CD4-positive, alpha-beta memory T cell (primary cell): Measurements from ENCODE around the gene RAB27A. TPM values are rescaled to one million over a fixed set of nuclear protein-coding genes. Genes with fewer than 3 reads are reported as not detected.

Source experiments
- CTCF ChIA-PET: fragments of 350-600 bp; sonication (Branson Sonifier 250); formaldehyde crosslinking; loops from one replicate; lab custom pipeline; 2021; ENCODE audit warnings: inconsistent platforms; ENCODE audit not compliant: partially characterized antibody; lab: Charles Lee
- POLR2A ChIA-PET: fragments of 350-600 bp; sonication (Branson Sonifier 250); formaldehyde crosslinking; loops from one replicate; lab custom pipeline; 2021; ENCODE audit not compliant: partially characterized antibody; lab: Charles Lee
- DNase-seq, 5 donors: peaks; one replicate each; pipeline versions ENCODE4 v3.0.0 to v3.0.0-alpha.2; 2020 to 2022; ENCODE audit warnings: mixed read lengths in 1 of 5
- H3K27ac ChIP-seq: one replicate; pipeline ENCODE4 v1.7.0; 2013; ENCODE audit warnings: low read depth, low read length
- H3K27me3 ChIP-seq: 2 replicates; pipeline ENCODE4 v1.7.0; 2013; ENCODE audit warnings: mild to moderate bottlenecking, low read length, moderate library complexity; ENCODE audit not compliant: insufficient read depth
- H3K36me3 ChIP-seq: 2 replicates; pipeline ENCODE4 v1.7.0; 2013; ENCODE audit warnings: mild to moderate bottlenecking, low read length, moderate library complexity; ENCODE audit not compliant: insufficient read depth
- H3K4me1 ChIP-seq: 2 replicates; pipeline ENCODE4 v1.7.0; 2013; ENCODE audit warnings: mild to moderate bottlenecking, low read length, moderate library complexity; ENCODE audit not compliant: insufficient read depth
- H3K4me3 ChIP-seq, 2 donors: one replicate each; pipeline ENCODE4 v1.7.0; 2013; ENCODE audit warnings: low read length in 2 of 2, mild to moderate bottlenecking in 1 of 2
- H3K9me3 ChIP-seq, 2 donors: one replicate each; pipeline ENCODE4 v1.7.0; 2013; ENCODE audit warnings: low read length in 2 of 2, control low read depth in 1 of 2; ENCODE audit not compliant: control insufficient read depth in 1 of 2
- H3K27ac Mint-ChIP-seq, 7 donors: one replicate each; pipeline ENCODE4 v1.8.0; 2020 to 2021; ENCODE audit warnings: mixed read lengths in 7 of 7, mild to moderate bottlenecking in 6 of 7, inconsistent platforms in 3 of 7, moderate library complexity in 3 of 7
- H3K27me3 Mint-ChIP-seq, 2 donors: one replicate each; pipeline ENCODE4 v1.8.0; 2020 to 2021; ENCODE audit warnings: mixed read lengths in 2 of 2
- H3K36me3 Mint-ChIP-seq, 2 donors: one replicate each; pipeline ENCODE4 v1.8.0; 2020 to 2021; ENCODE audit warnings: mixed read lengths in 2 of 2, inconsistent platforms in 1 of 2, mild to moderate bottlenecking in 1 of 2
- H3K4me1 Mint-ChIP-seq, 4 donors: one replicate each; pipeline ENCODE4 v1.8.0; 2020 to 2021; ENCODE audit warnings: mixed read lengths in 4 of 4, mild to moderate bottlenecking in 1 of 4
- H3K4me3 Mint-ChIP-seq, 8 donors: one replicate each; pipeline ENCODE4 v1.8.0; 2020 to 2021; ENCODE audit warnings: mixed read lengths in 8 of 8, mild to moderate bottlenecking in 7 of 8, moderate library complexity in 6 of 8, inconsistent platforms in 3 of 8
- H3K9me3 Mint-ChIP-seq, 8 donors: one replicate each; pipeline ENCODE4 v1.8.0; 2020 to 2021; ENCODE audit warnings: mixed read lengths in 8 of 8, mild to moderate bottlenecking in 5 of 8, inconsistent platforms in 3 of 8, moderate library complexity in 1 of 8
- intact Hi-C: fragments of 100-400 bp; cut with micrococcal nuclease; formaldehyde crosslinking; loops from one replicate; pipeline ENCODE4 v1.15.1; 2023
- polyA plus RNA-seq, 2 donors: library from polyadenylated mRNA; unstranded; fragments of 300-500 nt; fragmentation: Illumina TruSeq; gene quantifications; one replicate each; pipeline ENCODE4 v1.2.3, GENCODE V29; 2021
- total RNA-seq, 2 experiments: library from RNA; stranded (reverse); gene quantifications; one replicate each; pipeline ENCODE4 v1.2.3, GENCODE V29; 2021

RAB27A gene
- total and polyA plus RNA-seq, 4 experiments from 2014 or later: 44.6 to 55.7 (median 52.3) TPM

DNA sequence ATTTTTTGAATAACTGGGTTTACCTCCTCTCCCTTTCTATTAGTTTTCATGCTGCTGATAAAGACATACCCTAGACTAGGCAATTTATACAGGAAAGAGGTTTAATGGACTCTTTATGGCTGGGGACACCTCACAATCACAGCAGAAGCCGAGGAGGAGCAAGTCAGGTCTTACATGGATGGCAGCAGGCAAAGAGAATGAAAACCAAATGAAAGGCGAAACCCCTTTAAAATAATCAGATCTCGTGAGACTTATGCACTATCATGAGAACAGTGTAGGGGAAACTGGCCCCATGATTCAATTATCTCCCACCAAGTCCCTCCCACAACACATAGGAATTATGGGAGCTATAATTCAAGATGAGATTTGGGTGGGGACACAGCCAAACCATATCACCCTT, 90.9 kb downstream of the RAB27A start:
- Mint-ChIP-seq H3K36me3 (peaks cover 0 to 14% of the 10 kb centered on the region in 2 donors), H3K4me1 (peaks cover 0 to 6% (median 3%) of the 10 kb centered on the region in 4 donors), H3K9me3 (peaks cover 0 to 4% (median 0%) of the 10 kb centered on the region in 8 donors), H3K4me3 (peak overlapping the region in 6 of 8 donors; percentile 9 to 58 (median 37)), H3K27me3 (no peaks in the 10 kb centered on the region), H3K27ac (peak overlapping the region in 5 of 7 donors; percentile 29 to 83 (median 82))
- intact Hi-C loops: loop anchor here (5.0 kb wide), 1 partner anchor 239 kb away; no protein-coding TSS in a partner anchor
- Histone ChIP-seq H3K27ac (no peak overlapping the region), H3K36me3 (no peaks in the 10 kb centered on the region), H3K9me3 (no peaks in the 10 kb centered on the region), H3K4me3 (no peak overlapping the region), H3K4me1 (peaks cover 33% of the 10 kb centered on the region), H3K27me3 (no peaks in the 10 kb centered on the region)
- ChIA-PET POLR2A (interaction anchor here (3.9 kb wide), 1 partner anchor 120 kb away, joined by 48 read pairs; the partner anchor contains the start of genes PIGB and PIGBOS1), CTCF (interaction anchor here (2.8 kb wide), 1 partner anchor 120 kb away, joined by 14 read pairs; the partner anchor contains the start of genes PIGB and PIGBOS1)
- no peak for DNase-seq

DNA sequence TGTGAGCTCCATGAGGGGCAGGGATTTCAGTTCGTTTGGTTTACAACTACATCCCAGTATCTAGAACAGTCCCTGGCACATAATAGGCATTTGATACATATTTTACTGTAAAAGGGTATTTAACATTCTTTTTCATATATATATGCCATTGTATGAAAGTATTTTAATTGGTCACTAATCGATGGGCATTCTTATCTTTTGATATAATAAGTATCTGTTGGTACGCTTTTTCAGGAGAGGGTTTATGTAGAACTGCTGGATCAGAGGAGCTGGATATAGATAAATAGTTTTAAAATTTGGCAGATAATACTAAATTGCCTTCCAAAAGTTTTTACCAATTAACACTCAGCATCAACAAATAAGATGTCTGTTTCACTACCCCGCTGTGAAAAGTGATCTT, 91.9 kb downstream of the RAB27A start:
- ChIA-PET POLR2A (interaction anchor here (0.7 to 3.9 kb wide), 16 partner anchors 10 to 1047 kb away, joined by 3 to 48 read pairs (median 6); partner anchors contain the start of genes CCPG1, PIERCE2, PIGB and PIGBOS1), CTCF (interaction anchor here (0.7 to 2.8 kb wide), 9 partner anchors 9 to 242 kb away, joined by 3 to 17 read pairs (median 6); partner anchors contain the start of genes CCPG1, PIERCE2, PIGB and PIGBOS1)
- Mint-ChIP-seq H3K4me3 (no peak overlapping the region), H3K9me3 (peaks cover 0 to 4% (median 0%) of the 10 kb centered on the region in 8 donors), H3K36me3 (peaks cover 0 to 13% of the 10 kb centered on the region in 2 donors), H3K27me3 (no peaks in the 10 kb centered on the region), H3K27ac (no peak overlapping the region), H3K4me1 (peaks cover 0 to 13% (median 9%) of the 10 kb centered on the region in 4 donors)
- Histone ChIP-seq H3K4me3 (peak overlapping the region; percentile 90 to 97), H3K4me1 (peaks cover 40% of the 10 kb centered on the region), H3K9me3 (no peaks in the 10 kb centered on the region), H3K27ac (peak overlapping the region; percentile 87), H3K27me3 (no peaks in the 10 kb centered on the region), H3K36me3 (no peaks in the 10 kb centered on the region)
- intact Hi-C loops: loop anchor here (1.0 to 5.0 kb wide), 6 partner anchors 20 to 1047 kb away; partner anchors contain the start of genes CCPG1, PIERCE2, PIGB and PIGBOS1
- DNase-seq: no peak

DNA sequence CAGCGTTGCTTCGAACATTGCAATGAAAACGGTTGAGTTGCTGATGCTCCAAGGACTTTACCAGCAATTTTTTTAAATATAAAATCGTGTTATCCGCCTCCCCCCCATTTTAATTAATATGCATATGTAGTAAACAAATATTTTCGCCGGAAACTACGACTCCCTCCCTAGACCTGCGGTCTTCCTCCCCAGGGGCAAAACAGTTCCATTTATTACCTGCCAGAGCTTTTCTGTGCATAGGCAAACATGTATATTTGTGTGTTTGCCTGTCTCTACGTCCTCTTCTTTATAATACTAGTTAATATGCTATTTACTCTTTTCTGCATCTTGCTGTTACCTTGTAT, 92.3 kb downstream of the RAB27A start:
- DNase-seq: peak in 1 of 5 donors; percentile 45
- intact Hi-C loops: loop anchor here (1.0 to 5.0 kb wide), 6 partner anchors 20 to 1047 kb away; partner anchors contain the start of genes CCPG1, PIERCE2, PIGB and PIGBOS1
- Histone ChIP-seq H3K4me3 (peak overlapping the region; percentile 90 to 97), H3K36me3 (peaks cover 3% of the 10 kb centered on the region), H3K4me1 (peaks cover 40% of the 10 kb centered on the region), H3K27me3 (no peaks in the 10 kb centered on the region), H3K27ac (peak overlapping the region; percentile 87), H3K9me3 (no peaks in the 10 kb centered on the region)
- ChIA-PET POLR2A (interaction anchor here (0.7 to 3.9 kb wide), 26 partner anchors 8 to 1047 kb away, joined by 3 to 48 read pairs (median 6); partner anchors contain the start of genes CCPG1, PIERCE2, PIGB and PIGBOS1), CTCF (interaction anchor here (0.9 to 2.8 kb wide), 8 partner anchors 14 to 242 kb away, joined by 3 to 17 read pairs (median 6); partner anchors contain the start of genes CCPG1, PIERCE2, PIGB and PIGBOS1)
- H3K27ac Mint-ChIP-seq: no peak overlapping the region
- peaks cover 0 to 4% (median 0%) of the 10 kb centered on the region in 8 donors for H3K9me3 Mint-ChIP-seq
- no peaks in the 10 kb centered on the region for H3K27me3 Mint-ChIP-seq
- peaks cover 4 to 14% (median 10%) of the 10 kb centered on the region in 4 donors for H3K4me1 Mint-ChIP-seq
- no peak overlapping the region for H3K4me3 Mint-ChIP-seq
- peaks cover 0 to 17% of the 10 kb centered on the region in 2 donors for H3K36me3 Mint-ChIP-seq

DNA sequence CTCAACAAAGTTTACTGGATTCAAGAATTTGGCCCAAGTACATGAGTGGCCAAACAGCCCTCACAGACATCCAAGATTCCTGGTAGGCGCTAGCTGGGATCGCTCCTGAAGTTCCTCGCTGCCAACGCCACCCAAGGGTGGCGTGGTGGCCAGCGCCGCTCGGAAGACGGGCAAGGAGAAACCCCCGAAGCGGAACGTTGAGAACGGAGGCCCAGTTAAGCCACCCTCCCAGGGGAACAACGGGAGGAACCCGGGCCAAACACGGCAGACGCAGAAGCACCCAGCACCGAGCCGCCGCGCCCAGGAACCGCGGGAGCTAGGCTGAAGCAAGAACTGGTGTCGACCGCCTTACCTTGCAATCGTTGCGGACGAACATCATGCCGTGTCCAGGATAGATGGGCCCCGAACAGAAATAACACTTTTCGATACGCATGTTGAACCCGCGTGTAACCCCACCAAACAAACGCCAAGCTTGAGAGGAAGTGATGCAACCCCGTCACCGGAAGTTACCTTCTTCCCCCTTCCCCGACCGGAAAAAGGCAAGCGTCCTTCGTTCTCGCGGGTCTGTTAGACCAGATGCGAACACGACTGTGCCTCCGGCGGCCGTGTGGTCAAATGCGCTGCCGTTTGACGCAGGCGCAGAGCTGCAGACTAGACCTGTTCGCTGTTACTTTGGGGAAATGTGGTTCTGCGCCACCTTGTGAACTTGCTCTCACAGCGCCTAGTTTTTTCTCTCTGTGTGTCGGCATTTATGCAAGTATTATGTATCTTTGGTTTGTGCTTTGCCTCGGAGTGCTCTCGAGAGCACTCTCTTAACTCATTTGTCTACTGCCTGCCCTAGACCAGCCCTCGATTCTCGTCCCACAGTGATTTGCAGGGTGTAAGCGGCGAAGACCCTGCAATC, 92.9 kb downstream of the RAB27A start, which contains the start of gene RSL24D1:
Gene RSL24D1, minus strand, starts transcription at position 484 of the 904 bp plus-strand sequence. Its CDS starts 51 bp downstream, at position 433.
- ChIA-PET POLR2A (interaction anchor here (0.6 to 3.9 kb wide), 29 partner anchors 8 to 1048 kb away, joined by 3 to 48 read pairs (median 5); partner anchors contain the start of genes CCPG1, PIERCE2, PIGB and PIGBOS1), CTCF (interaction anchor here (1.5 to 2.8 kb wide), 7 partner anchors 21 to 243 kb away, joined by 3 to 17 read pairs (median 7); partner anchors contain the start of genes CCPG1, PIERCE2, PIGB and PIGBOS1)
- Histone ChIP-seq H3K9me3 (no peaks in the 10 kb centered on the region), H3K4me1 (peaks cover 40% of the 10 kb centered on the region), H3K4me3 (peak within 1 kb of the TSS; percentile 90 to 97), H3K27me3 (no peaks in the 10 kb centered on the region), H3K36me3 (peaks cover 9% of the 10 kb centered on the region), H3K27ac (peak within 1 kb of the TSS; percentile 87)
- DNase-seq: peak; percentile 94 to 98 (median 97)
- intact Hi-C loops: loop anchor here (1.0 to 5.0 kb wide), 6 partner anchors 21 to 1048 kb away; partner anchors contain the start of genes CCPG1, PIERCE2, PIGB and PIGBOS1
- Mint-ChIP-seq H3K4me3 (no peak within 1 kb of the TSS), H3K9me3 (peaks cover 0 to 4% (median 0%) of the 10 kb centered on the region in 8 donors), H3K27ac (no peak within 1 kb of the TSS), H3K36me3 (peaks cover 4 to 20% of the 10 kb centered on the region in 2 donors), H3K4me1 (peaks cover 10 to 17% (median 13%) of the 10 kb centered on the region in 4 donors), H3K27me3 (no peaks in the 10 kb centered on the region)

DNA sequence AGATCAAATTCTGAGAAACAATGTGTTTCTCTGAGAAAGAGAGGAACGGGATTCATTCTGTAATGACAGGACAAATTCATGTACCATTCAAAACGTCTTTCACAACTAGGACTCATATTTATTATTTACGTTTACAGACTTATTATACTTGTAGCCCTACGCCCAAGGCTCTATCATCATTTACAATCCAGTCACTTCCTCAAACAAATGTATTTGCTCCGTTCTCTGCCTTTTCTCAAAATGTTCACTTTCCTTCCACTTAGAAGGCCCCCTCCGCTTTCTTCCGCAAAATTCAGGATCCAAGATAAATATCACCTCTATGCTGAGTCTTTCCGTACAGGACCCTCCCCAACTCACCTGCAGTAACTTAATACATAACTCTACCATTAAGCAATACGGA, 93.6 kb downstream of the RAB27A start:
- Mint-ChIP-seq H3K36me3 (peaks cover 11 to 27% of the 10 kb centered on the region in 2 donors), H3K27me3 (no peaks in the 10 kb centered on the region), H3K4me1 (peaks cover 13 to 19% (median 17%) of the 10 kb centered on the region in 4 donors), H3K4me3 (no peak overlapping the region), H3K27ac (no peak overlapping the region), H3K9me3 (peaks cover 0 to 4% (median 0%) of the 10 kb centered on the region in 8 donors)
- peaks cover 16% of the 10 kb centered on the region for H3K36me3 ChIP-seq
- H3K4me3 ChIP-seq: peak overlapping the region; percentile 77 to 97
- ChIA-PET POLR2A (interaction anchor here (0.8 to 3.9 kb wide), 13 partner anchors 9 to 1049 kb away, joined by 3 to 48 read pairs (median 5); partner anchors contain the start of genes CCPG1, PIERCE2, PIGB and PIGBOS1), CTCF (no interaction called here)
- intact Hi-C loops: loop anchor here (2.0 to 5.0 kb wide), 2 partner anchors 241 to 1049 kb away; no protein-coding TSS in a partner anchor
- H3K27ac ChIP-seq: peak overlapping the region; percentile 87
- H3K27me3 ChIP-seq: no peaks in the 10 kb centered on the region
- no peaks in the 10 kb centered on the region for H3K9me3 ChIP-seq
- H3K4me1 ChIP-seq: peaks cover 40% of the 10 kb centered on the region
- DNase-seq: no peak

DNA sequence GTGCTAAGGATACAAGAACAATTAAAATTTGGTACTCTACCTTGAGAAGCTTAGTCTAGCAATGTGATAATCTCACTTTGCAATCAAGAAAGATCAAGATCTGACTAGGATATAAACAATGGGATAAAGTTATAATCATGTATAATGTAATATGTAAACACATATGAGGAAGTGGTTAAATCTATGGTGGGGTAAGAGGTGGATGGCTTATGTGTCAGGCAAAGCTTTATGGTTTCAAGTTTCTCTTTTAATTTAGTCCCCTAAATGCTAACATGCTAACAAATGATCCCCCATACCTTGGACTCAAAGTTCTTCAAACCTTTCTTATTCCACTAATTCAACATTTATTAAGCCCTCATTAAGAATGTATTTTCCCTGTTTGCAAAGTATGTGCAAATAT, 95.4 kb downstream of the RAB27A start:
- Mint-ChIP-seq H3K27me3 (no peaks in the 10 kb centered on the region), H3K36me3 (peaks cover 15 to 41% of the 10 kb centered on the region in 2 donors), H3K9me3 (peaks cover 0 to 4% (median 0%) of the 10 kb centered on the region in 8 donors), H3K4me3 (peak overlapping the region in 2 of 8 donors; percentile 13 to 63), H3K4me1 (peaks cover 15 to 23% (median 18%) of the 10 kb centered on the region in 4 donors), H3K27ac (peak overlapping the region in 3 of 7 donors; percentile 68 to 83 (median 79))
- ChIA-PET POLR2A (interaction anchor here (0.6 kb wide), 1 partner anchor 83 kb away, joined by 3 read pairs; no protein-coding TSS in a partner anchor), CTCF (interaction anchor here (0.8 kb wide), 1 partner anchor 125 kb away, joined by 4 read pairs; the partner anchor contains the start of genes PIGB and PIGBOS1)
- Histone ChIP-seq H3K4me1 (peaks cover 40% of the 10 kb centered on the region), H3K4me3 (no peak overlapping the region), H3K36me3 (peaks cover 27% of the 10 kb centered on the region), H3K27me3 (no peaks in the 10 kb centered on the region), H3K9me3 (no peaks in the 10 kb centered on the region), H3K27ac (no peak overlapping the region)
- intact Hi-C loops: no loop called here
- no peak for DNase-seq
